GM21447 (cell line): ENCODE measurements around the gene PCDHGC4.
A peak's percentile ranks its signal among the peaks of the same experiment; 100 is the strongest.

Source experiments
- ATAC-seq: cut with Tn5 transposase; IDR thresholded peaks from one replicate; pipeline ENCODE4 v1.9.1; 2021; ENCODE audit not compliant: unreplicated experiment

The PCDHGC4 gene

DNA sequence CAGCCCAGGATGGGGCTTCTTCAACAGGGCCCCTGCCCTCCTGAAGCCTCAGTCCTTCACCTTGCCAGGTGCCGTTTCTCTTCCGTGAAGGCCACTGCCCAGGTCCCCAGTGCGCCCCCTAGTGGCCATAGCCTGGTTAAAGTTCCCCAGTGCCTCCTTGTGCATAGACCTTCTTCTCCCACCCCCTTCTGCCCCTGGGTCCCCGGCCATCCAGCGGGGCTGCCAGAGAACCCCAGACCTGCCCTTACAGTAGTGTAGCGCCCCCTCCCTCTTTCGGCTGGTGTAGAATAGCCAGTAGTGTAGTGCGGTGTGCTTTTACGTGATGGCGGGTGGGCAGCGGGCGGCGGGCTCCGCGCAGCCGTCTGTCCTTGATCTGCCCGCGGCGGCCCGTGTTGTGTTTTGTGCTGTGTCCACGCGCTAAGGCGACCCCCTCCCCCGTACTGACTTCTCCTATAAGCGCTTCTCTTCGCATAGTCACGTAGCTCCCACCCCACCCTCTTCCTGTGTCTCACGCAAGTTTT, 27.6 kb downstream of the PCDHGC4 start:
- peak; percentile 15 for ATAC-seq

- ATAC-seq, result no peak
Observed at GRCh38 chr5:141512911-141513626, 28.2 kb downstream of the PCDHGC4 start.

GRCh38 chr5:141513627-141514329, 28.9 kb downstream of the PCDHGC4 start:
- ATAC-seq, result peak; percentile 35

DNA sequence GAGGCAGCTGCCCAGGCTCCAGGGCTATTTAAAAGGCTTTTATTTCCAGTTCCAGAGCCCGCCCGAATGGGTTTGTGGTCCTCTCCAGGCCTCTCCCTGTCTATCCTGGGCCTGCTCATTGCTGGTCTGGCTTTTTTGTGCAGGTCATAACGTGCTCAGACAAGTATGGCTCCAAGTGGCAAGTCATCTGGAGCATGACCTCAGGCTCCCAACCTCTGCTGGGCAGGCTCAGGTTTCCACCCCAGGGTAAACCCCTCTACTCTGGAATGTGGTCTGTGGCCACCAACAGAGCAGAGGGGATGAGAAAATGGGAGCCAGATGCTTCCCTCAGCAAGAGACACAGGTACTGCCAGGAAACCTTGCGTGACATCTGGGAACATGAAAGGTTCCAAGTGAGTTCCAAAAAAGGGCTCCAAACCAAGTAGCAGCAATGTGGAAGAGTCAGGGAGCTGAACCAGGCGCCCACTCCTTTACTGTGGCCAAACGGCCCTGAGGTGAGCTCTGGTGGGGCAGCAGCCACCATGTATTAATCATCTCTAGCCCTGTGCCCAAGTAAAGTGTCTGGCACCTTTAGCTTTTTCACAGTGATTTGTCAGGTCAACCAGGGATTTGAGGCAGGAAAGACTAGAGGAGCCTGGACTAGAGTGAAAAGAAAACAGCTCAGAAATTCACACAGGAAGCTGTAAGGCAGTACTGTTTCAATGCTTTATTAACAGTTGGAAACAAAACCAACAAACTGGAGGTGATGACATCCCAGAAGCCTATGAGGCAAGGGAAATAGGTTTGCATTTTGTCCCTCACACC, 29.7 kb downstream of the PCDHGC4 start:
- peak; percentile 10 for ATAC-seq

DNA sequence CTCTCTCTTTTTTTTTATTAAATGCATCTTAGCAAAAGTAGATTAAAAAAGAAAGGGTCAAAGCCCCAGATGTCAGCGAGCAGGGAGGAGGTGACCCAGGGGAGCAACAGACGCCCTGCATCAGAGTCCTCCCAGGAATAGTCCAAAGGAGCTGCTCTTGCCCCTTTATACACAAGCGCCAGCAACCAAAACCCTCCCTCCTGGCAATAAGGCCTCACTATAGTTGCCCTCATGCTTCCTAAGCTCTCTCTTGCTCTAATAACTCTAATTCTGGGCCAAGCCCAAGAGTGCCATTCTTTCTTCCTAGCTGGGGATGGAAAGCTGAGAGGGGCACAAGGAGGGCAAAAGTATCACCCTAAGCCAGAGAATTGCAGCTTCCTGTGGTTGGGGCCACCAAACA, 30.3 kb downstream of the PCDHGC4 start:
- no peak for ATAC-seq

DNA sequence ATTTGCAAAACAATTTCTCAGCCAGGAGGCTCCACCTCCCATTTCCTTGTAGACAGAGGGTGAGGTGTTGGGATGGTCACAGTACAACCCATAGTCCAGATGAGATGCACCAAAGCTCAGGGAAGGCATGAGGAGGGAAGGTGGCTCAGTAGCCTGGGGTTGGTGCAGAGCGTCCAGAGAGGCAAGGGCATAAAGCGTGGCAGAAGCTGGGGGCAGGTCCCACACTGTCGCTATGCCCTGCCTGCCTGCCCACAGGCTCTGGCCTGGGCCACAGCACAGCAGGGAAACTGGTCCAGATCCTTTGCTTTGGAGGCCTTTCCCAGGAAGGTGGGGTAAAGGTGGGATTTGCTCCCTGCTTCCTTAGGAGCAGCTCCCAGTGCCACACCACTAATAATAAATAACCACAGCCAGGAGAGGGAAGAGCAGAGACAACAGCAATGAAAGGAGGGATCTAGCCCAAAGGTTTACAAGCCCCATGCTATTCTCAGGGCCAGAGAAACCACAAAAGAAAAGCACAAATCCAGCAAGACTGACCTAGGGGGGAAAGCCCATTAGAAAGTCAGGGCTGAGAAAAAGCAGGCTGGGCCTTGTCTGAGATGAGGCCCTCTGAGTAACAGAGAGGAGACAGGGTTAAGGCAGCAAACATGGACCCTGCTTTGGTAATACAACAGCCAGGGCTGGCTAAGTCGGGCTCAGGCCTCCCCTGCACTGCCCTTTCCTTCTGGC, 31.3 kb downstream of the PCDHGC4 start:
- ATAC-seq, result no peak

DNA sequence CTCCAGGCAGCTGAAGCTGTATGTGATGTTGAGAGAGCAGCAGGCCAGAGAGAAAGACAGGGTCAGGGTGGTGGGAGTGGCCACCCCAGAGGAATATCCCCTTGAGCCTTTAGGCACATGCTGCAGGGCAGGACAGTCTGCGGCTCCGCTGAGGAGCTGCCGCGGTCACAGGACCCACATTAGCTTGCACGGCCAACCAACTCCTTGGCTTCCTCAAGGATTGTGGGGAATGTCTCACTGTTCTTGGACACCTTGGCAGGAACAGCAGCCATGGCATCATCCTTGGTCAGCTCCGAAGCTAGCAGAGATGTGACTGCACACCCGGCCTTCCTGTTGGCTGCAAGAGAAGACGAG, 31.8 kb downstream of the PCDHGC4 start:
- no peak for ATAC-seq

- no peak for ATAC-seq
Observed at GRCh38 chr5:141517312-141517711, 32.5 kb downstream of the PCDHGC4 start.

GRCh38 chr5:141517880-141518617, 33.2 kb downstream of the PCDHGC4 start:
- no peak for ATAC-seq

- ATAC-seq, result no peak
Observed at GRCh38 chr5:141518618-141519015, 33.8 kb downstream of the PCDHGC4 start.

GRCh38 chr5:141519605-141520565, 35.1 kb downstream of the PCDHGC4 start:
- ATAC-seq, result no peak

DNA sequence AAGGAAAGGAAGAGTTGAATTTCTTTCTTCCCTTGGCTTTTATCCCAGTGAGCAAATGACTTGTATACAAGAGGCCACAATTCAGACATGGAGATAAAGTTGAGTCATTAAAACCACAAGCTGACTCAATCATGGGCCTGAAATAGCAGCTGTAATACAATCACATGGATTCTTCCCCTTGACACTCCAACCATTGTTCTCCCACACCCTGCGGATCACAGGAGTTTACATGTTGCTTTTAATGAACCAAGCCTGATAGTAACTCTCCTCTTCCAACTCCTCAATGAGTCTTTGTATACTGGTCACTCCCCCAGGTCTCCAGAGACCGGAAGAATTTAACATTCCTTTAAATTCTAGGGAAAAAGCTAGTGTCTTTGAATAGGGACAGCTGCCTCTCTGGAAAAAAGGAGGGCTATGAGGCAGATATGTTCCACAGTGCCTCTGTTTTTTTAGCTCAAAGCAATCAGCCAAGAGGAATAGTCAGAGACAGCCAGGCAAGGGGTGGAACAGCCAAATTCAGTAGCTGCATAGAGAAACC, 36.5 kb downstream of the PCDHGC4 start:
- no peak for ATAC-seq

DNA sequence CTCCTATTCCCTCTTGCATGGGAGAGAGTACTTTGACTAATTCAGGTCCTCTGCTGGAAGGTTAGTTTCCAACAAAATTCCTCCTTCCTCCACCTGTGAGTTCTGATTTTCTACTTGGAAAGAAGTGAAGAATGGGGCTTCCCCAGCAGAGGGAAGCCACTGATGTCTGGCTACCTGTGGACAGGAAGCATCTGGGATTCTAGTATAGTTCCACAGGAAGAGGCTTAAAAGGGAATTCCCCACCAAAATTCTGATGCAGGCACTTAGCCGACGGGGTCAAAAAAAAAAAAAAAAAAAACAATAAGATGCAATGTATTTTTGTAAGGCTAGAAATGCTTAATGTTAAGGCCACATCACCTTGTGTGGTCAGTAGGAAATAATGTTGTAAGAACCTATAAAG, 37.5 kb downstream of the PCDHGC4 start:
- ATAC-seq, result no peak

DNA sequence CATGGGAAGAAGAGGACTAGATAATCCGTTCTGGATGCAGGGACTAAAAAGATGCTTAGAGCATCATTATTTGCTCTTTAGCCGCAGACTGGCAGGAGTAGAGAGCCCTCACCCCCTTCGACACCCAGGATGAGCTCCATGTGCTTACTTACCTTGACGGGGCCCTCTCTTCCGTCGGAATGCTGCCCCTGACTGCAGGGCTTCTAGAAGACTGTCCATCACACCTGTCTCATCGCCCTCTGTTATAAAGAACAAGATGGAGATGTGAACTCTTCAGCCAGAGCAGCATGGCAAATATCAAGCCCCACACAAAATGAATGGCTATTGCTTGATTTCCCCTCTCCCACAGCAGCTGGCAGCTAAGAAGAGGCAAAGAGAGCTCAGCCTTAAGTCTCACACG, 39.2 kb downstream of the PCDHGC4 start:
- no peak for ATAC-seq

- peak; percentile 77 for ATAC-seq
Observed at GRCh38 chr5:141524604-141525597, 40.1 kb downstream of the PCDHGC4 start.

DNA sequence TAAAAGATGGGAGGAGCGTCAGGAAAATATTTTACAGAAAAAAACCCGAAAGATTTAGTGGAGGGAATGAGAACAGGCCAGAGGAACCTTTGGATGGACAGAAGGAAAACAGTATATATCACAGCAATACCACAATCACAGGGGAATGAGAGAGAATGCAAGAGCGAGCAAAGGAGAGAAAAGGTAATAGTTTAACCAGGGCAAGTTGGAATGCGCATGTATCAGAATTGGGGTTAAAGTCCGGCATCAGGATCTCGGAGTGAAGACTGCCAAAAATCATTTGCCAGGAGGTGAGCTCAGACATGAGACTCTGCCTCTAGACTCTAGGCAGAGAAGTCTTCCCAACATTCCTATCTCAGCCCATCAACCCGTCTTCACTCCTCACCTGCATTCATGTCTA, 40.8 kb downstream of the PCDHGC4 start:
- ATAC-seq, result no peak

- no peak for ATAC-seq
Observed at GRCh38 chr5:141527426-141527825, 42.6 kb downstream of the PCDHGC4 start.
